GM21367 (cell line): ENCODE results near the gene AFF1.

Source experiments
- ATAC-seq: cut with Tn5 transposase; IDR thresholded peaks from one replicate; pipeline ENCODE4 v1.9.1; 2021; ENCODE audit not compliant: unreplicated experiment

Gene AFF1

DNA sequence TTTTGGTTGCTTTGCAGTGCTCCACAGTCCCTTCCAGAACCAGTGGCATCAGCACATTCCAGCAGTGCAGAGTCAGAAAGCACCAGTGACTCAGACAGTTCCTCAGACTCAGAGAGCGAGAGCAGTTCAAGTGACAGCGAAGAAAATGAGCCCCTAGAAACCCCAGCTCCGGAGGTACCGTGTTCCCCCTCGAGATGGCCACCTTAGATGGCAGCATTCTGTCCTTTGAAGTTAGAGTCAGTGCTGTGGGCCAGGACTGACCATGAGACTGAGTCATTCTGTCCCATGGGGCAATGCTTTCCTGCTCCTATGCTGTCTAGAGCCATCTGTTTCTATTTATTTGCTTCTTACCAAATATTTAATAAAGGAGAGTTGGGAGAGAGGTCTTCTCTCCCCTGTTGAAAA lies 173.3 kb downstream of the AFF1 start:
- no peak for ATAC-seq

DNA sequence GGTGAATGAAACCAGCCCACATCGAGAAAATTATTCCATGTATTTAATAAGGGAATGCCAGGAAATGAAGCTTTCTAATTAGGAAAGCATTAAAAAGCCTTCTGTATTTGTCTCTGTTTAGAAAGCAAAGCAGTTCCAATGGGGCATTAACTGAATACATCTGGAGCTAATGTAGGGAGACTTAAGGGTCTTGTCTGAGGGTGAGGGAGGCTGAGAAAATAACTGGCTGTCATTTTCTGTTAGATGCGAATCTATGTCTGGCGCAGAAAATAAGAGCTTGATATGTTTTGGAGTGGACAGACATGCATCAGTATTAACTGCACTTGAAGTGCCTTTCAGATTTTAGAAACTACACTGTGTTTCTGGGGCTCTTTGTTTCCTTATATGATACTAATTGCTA lies 174.3 kb downstream of the AFF1 start:
- ATAC-seq, result no peak

GRCh38 chr4:87109945-87110344 lies 175.1 kb downstream of the AFF1 start:
- no peak for ATAC-seq

- no peak for ATAC-seq
Measured at GRCh38 chr4:87112063-87112462, 177.3 kb downstream of the AFF1 start.

- no peak for ATAC-seq
Measured at GRCh38 chr4:87114245-87115062, 179.6 kb downstream of the AFF1 start.

- no peak for ATAC-seq
Measured at GRCh38 chr4:87116231-87116630, 181.4 kb downstream of the AFF1 start.

DNA sequence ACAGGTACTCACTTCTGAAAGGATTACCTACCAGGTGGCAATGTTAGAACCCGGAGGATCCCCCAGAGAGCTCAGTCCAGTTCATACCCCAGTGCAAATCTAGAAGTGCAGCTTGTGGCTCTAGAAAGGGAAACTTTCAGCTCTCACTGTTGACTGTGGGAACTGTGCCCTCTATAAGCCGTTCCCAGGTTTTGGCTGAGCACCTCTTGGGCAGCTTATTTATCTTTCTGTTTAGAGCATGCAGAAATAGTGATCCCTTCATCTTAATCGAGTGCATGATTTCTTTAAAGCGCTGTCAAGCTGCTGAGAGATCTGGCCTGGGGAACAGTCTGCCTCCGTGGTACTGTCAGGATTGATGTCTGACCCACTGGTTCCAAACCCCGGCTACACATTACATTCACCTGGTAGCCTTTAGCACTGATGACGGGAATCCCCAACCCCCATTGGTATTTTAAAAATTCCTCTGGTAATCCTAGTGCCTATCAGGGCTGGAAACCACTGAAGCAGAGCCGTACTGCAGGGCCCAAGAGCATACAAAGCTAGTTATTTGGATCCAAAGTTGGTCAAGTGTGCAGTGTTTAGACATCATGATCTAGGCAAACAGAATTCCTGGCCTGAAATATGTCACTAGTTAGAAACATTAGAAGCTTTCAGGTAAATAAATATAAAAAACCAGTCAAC lies 182.4 kb downstream of the AFF1 start:
- ATAC-seq, result no peak

DNA sequence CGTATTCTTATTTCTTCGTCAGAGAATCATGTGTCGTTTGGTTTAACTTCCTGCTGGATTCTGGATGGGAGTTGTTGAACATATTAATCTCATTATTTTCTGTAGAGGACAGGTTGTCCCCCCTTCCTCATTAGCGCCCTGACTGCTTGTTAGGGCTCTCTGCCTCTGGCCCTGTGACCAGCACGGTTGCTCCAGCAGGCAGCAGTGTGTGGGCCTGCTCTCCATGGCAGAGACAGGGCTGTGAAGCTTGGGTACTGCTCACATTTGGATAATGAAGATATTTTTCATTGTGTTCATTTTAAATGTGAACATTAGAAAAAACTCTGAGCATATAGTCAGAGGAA lies 182.9 kb downstream of the AFF1 start:
- no peak for ATAC-seq

DNA sequence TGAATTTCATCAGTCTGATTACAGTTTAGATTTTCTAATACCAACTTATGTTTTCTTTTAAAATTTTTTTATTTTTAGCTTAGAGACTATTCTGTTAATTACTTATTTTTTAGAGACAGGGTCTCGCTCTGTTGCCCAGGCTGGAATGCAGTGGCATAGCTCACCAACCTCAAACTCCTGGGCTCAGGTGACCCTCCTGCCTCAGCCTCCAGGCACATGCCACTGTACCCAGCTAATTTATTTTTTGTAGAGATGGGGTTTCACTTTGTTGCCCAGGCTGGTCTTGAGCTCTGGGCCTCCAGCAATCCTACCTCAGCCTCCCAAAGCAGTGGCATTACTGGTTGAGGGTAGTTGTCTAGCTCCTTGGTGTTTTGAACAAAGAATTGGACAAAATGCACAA lies 183.6 kb downstream of the AFF1 start:
- ATAC-seq, result no peak

GRCh38 chr4:87118826-87119225 lies 184.0 kb downstream of the AFF1 start:
- ATAC-seq, result no peak

DNA sequence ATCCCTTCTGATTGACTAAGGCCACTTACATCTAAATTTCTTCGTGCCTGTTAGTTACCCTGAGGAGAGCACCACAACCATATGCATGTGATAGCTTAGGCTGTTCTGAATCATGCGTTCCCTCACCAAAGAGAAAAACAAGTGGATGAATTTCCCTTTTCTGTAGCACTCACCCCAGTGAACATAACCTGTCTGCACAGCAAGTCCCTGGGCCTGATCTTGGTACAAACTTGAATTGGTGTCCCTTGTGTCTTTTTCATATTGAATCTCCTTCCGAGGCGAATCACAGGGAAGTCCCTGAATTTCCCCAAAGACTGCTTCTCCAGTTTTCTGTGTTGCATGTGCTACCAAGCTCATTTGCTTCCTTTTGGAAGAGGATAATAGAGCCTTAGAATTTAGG lies 185.2 kb downstream of the AFF1 start:
- ATAC-seq, result no peak

- ATAC-seq, result no peak
Measured at GRCh38 chr4:87120411-87121162, 185.8 kb downstream of the AFF1 start.

DNA sequence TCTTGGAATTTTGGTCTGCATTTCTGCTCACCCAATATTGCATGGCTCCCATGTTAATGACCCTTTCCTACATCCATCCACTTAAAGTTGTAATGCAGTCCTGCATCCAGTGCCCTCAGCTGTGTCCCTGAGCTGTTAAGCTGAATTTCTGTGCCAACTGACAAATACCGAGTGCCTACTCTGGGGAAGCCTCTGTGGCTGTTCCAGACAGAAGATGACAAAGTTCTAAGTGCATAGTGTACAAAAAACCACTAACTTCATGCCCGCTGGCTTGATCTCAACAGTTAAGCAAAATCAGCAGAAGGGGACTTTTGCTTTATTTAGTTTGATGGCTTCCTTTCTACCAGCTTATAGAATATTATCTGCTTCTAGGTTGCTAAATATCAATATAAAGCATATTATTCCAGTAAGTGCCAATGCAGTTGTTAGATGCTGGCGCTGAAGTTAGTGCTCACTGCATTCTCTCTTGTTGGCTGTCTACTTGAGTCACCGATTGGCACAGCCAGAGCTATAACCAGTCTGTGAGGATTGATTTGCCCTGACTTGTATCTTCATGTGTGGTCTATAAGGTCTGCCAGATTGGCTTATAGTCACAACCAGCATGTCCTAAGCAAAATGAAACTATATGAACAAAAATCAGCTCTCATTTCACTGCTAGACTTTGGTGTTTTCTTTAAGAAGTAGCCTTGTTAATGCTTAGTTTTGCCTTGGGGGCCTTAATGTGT lies 186.7 kb downstream of the AFF1 start:
- ATAC-seq, result no peak

DNA sequence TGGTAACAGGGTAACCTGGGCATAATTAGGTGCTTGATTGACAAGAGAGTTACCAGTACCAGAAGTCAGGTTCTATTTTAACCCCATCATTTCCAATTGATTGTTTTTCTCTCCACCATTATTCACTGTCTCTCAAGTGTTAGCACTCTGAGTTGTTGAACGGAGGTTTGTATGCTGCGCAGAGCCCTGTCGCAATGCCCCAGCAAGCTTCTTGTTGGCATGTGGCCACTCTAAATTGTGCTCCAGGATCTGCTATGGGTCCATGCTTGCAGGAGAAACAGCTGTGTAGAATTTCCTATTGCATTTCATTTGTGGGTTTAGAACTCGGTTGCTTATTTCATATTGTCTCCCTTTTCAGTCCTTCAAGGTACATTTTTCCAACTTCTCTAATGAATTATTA lies 187.4 kb downstream of the AFF1 start:
- no peak for ATAC-seq

- no peak for ATAC-seq
Measured at GRCh38 chr4:87126056-87126455, 191.2 kb downstream of the AFF1 start.

GRCh38 chr4:87128006-87128705 lies 193.3 kb downstream of the AFF1 start:
- ATAC-seq, result no peak

DNA sequence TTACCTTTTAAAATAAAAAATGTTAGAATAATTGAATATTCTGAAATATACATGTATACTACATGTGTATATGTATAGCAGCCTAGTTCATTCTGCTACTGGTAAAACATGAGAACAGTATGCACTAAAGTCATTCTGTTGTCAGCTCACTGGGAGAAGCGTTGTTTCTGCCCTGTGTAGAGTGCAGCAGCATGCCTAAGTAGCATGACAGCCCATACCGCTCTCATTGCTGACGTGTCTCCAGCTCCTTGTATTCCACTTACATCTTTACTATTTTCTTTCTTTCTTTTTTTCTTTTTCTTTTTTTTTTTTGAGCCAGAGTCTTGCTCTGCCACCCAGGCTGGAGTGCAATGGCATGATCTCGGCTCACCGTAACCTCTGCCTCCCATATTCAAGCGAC lies 194.9 kb downstream of the AFF1 start:
- no peak for ATAC-seq

- no peak for ATAC-seq
Measured at GRCh38 chr4:87130985-87131703, 196.3 kb downstream of the AFF1 start.

GRCh38 chr4:87132035-87132434 lies 197.2 kb downstream of the AFF1 start:
- ATAC-seq, result no peak

GRCh38 chr4:87133183-87133582 lies 198.4 kb downstream of the AFF1 start:
- ATAC-seq, result no peak
